RCC 7860 (cell line): ENCODE data around the gene TMX4.
"Not testable (repeated sequence)": the region's sequence is repeated elsewhere in the genome, so short reads cannot be mapped to it uniquely, and the experiment has no call there.

Experiments
- DNase-seq: peaks from one replicate; pipeline ENCODE4 v3.0.0-alpha.2; 2015; ENCODE audit warnings: low spot score
- FAIRE-seq: peaks from 2 replicates; lab custom pipeline; 2012; peaks lifted over from hg19 to GRCh38; lab: Jason Lieb, UNC

The TMX4 gene

GRCh38 chr20:7974785-7975435 lies 44.7 kb downstream of the TMX4 start:
- DNase-seq, result no peak
- no peak for FAIRE-seq

GRCh38 chr20:7971536-7972280 lies 47.9 kb downstream of the TMX4 start:
- DNase-seq, result no peak
- FAIRE-seq, result no peak

- peak; percentile 9 for DNase-seq
- no peak for FAIRE-seq
Measured at GRCh38 chr20:7967199-7967844, 52.2 kb downstream of the TMX4 start.

GRCh38 chr20:7966176-7966575 lies 53.4 kb downstream of the TMX4 start:
- DNase-seq, result no peak
- FAIRE-seq, result no peak

GRCh38 chr20:7959484-7959883 lies 60.1 kb downstream of the TMX4 start:
- DNase-seq, result no peak
- no peak for FAIRE-seq

GRCh38 chr20:7956561-7956960 lies 63.0 kb downstream of the TMX4 start:
- not testable (repeated sequence) for FAIRE-seq

GRCh38 chr20:7950387-7950786 lies 69.2 kb downstream of the TMX4 start:
- FAIRE-seq (no peak), DNase-seq (no peak)

More at GRCh38 chr20:7956561-7956960, 63.0 kb downstream of the TMX4 start:
- DNase-seq, result not testable (repeated sequence)

GRCh38 chr20:7943891-7944290 lies 75.7 kb downstream of the TMX4 start:
- DNase-seq, result no peak
- FAIRE-seq, result no peak

- no peak for DNase-seq
- no peak for FAIRE-seq
Measured at GRCh38 chr20:7940341-7940740, 79.2 kb downstream of the TMX4 start, which contains the start of gene HAO1. Gene HAO1, minus strand, starts transcription at chr20:7940458. Its CDS starts 36 bp downstream, at chr20:7940422.

GRCh38 chr20:7939663-7940062 lies 79.9 kb downstream of the TMX4 start:
- FAIRE-seq, result no peak
- DNase-seq, result no peak

- DNase-seq, result no peak
- FAIRE-seq, result no peak
Measured at GRCh38 chr20:7938058-7938457, 81.5 kb downstream of the TMX4 start.

- no peak for FAIRE-seq
- no peak for DNase-seq
Measured at GRCh38 chr20:7937328-7937727, 82.2 kb downstream of the TMX4 start.

GRCh38 chr20:7935027-7935551 lies 84.5 kb downstream of the TMX4 start:
- DNase-seq (no peak), FAIRE-seq (no peak)

GRCh38 chr20:7933346-7933745 lies 86.2 kb downstream of the TMX4 start:
- no peak for DNase-seq
- FAIRE-seq, result no peak

- no peak for FAIRE-seq
Measured at GRCh38 chr20:7930343-7930742, 89.2 kb downstream of the TMX4 start.

More at GRCh38 chr20:7930343-7930742, 89.2 kb downstream of the TMX4 start:
- no peak for DNase-seq
